H1 (cell line): ENCODE measurements around the gene ALDH1A2. TPM values are rescaled to one million over a fixed set of nuclear protein-coding genes. Genes with fewer than 3 reads are reported as not detected.

ENCODE experiments used
- CHD7 ChIP-seq: fragments of 300-600 bp; sonication (generic); IDR thresholded peaks from 2 replicates; pipeline ENCODE4 v1.7.1; 2012; ENCODE audit warnings: low read length, moderate library complexity, mild to moderate bottlenecking, inconsistent platforms; ENCODE audit not compliant: insufficient replicate concordance
- CTBP2 ChIP-seq: IDR thresholded peaks from 2 replicates; pipeline ENCODE4 v1.7.0; 2011; ENCODE audit warnings: borderline replicate concordance, mild to moderate bottlenecking, moderate library complexity, mixed read lengths, low read length; ENCODE audit not compliant: insufficient read depth, insufficient read length
- polyA plus RNA-seq, 7 experiments: library from polyadenylated mRNA; depleted of rRNA in 3 of 7; stranded (reverse) in 5 of 7; unstranded in 2 of 7; fragments of >200 nt in 5 of 7; fragments of 200-250 nt in 2 of 7; gene quantifications; 1 replicate in 5 of 7; 2 replicates in 1 of 7; 4 replicates in 1 of 7; pipeline versions ENCODE4 v1.2.1 to v1.2.3, GENCODE V29; 2011 to 2013; ENCODE audit warnings: missing spikeins in 2 of 7, mixed read lengths in 2 of 7
- total RNA-seq: library from RNA; stranded (reverse); fragmentation: NEBNext Ultra II Directional; extraction: Animal tissue kit (Norgen Biotek cat#: 25700); gene quantifications from 2 replicates; pipeline ENCODE4 v1.2.1, GENCODE V29; 2021

ALDH1A2 gene
- total and polyA plus RNA-seq, 2 of the 8 experiments (the other 6 are each of a cell fraction or from before 2014, with no cell fraction given), result 0.06 to 0.24 TPM

- TF ChIP-seq CHD7 (no peak), CTBP2 (no peak)
These were observed 144.1 kb downstream of the ALDH1A2 start (continued) for GRCh38 chr15:57921371-57921770.
